DMS53 (cell line): ENCODE measurements around the gene DHRS1.

Source experiments
- DNase-seq: peaks from one replicate; lab custom pipeline; 2025; lab: John Stamatoyannopoulos, UW

DHRS1 gene

GRCh38 chr14:24282736-24283135 is 16.8 kb downstream of the DHRS1 start:
- DNase-seq, result no peak

DNA sequence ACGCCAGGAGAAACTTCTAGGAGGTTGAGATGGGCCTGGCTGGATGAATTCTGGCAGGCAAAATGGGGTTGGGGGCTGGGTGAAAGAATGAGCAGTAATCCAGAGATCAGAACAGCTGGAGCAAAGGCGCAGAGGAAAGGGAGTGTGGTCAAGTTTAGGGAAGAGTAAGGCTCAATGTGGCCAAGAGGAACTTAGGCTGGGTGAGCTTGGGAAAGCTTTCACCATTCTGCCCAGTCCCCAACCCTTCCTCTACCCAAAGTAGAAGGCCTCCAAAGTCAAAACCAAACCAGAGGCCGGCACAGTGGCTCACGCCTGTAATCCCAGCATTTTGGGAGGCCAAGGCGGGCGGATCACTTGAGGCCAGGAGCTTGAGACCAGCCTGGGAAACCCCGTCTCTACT is 17.9 kb downstream of the DHRS1 start:
- no peak for DNase-seq

GRCh38 chr14:24280797-24281460 is 18.7 kb downstream of the DHRS1 start:
- no peak for DNase-seq

DNA sequence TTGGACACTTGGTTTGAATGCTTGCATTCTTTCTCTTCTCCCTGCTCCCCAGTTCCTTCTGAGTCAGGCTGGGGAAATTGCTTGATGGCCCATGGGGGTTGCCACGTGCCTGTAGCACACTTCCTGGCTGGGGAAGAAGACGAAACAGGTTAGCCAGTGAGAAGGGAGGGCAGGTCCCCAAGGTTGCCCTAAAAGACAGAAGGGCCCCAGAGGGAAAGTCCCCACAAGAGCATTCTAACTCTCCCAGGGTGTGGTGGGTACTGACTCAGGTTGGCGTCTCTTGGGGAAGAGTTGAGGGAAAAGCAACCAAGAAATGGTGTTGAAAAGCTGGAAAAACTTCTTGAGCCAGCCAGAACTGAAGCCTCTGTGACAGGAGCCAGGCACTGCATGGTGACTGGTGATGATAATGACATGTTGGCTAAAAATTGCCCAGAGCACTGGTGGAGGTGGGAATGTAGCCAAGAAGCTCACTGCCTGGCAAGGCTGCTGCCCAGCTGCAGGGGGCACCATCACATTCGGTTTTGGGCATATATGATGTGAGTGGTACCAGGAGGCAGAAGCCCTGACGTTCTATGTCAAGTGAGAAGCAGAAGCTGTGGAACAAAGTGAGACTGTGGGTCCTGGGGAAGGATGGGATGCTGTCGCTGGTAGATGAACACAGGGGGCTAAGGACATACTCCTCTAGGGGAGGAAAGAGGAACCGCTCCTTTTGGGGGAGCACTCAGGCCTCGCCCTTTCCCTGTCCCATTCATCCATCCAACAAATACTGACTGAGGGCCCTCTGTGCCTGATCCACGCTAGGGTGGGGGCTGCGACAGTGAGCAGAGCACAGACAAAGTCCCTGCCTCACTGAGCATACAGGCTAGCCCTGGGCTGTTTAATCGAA is 20.0 kb downstream of the DHRS1 start:
- peak; percentile 30 for DNase-seq

- DNase-seq, result no peak
Measured at GRCh38 chr14:24278424-24278823, 21.2 kb downstream of the DHRS1 start.

GRCh38 chr14:24277606-24278321 is 21.8 kb downstream of the DHRS1 start:
- no peak for DNase-seq

DNA sequence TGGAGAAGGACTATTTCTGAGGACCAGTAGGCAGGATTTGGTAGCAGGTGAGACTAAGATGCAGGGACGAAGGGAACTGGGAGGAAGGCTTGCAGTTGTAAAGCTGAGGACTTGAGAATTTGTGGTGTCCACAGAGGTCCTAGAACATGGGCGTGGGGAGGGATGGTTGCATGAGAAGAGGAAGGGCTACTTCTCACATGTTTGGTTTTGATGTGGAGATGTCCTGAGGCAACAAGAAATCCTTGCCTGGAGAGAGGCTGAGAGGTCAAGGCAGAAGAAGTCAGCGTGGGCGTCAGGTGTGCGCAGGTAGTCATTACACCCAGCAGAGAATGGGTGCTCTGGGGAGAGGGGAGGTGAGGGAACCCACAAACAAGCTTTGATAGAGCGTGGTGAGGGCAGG is 22.5 kb downstream of the DHRS1 start:
- DNase-seq, result no peak

DNA sequence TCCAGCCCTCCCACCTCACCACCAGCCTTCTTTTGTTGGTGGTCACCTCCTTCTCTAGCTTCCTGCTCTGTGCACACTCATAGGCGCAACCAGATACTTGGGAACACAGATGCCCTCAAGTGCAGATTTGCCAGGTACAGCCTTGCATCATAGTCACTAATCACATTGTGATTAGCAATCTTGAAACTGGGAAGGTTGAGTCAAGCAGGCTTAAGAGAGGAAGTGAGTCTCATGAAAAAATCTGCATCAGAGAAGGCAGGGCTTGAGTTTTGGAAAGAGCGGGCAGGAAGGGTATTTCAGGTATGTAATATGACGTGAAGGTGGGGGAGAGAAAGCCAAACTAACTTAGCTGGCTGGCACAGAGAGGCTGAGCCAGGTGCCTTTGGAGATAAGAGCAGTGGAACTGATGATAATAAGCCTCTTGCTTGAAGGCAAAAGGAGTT is 25.5 kb downstream of the DHRS1 start:
- DNase-seq, result no peak

DNA sequence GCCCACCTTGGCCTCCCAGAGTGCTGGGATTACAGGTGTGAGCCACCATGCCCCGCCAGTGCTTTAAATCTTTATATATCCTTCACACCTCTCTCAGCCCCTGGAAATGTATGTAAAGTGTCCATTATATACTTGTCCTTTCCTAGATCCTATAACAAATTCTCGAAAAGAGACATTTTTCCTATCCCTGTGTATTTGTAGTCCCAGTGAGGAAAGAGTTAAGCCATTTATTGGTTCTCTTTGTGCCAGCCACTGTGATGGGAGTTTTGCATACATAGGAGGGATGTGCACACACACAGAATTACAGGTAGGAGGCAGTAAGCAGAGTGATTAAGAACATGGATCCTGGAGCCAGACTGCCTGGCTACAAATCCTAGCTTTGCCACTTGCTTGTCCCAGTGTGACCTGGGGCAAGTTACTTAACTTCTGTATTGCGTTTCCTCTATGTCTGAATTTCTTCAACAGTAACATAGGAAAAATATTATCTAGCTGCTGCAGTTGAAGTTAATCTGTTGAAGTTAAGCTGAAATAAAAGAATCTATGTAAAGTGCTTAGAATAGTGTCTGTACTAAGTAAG is 26.1 kb downstream of the DHRS1 start:
- DNase-seq, result peak; percentile 26

DNA sequence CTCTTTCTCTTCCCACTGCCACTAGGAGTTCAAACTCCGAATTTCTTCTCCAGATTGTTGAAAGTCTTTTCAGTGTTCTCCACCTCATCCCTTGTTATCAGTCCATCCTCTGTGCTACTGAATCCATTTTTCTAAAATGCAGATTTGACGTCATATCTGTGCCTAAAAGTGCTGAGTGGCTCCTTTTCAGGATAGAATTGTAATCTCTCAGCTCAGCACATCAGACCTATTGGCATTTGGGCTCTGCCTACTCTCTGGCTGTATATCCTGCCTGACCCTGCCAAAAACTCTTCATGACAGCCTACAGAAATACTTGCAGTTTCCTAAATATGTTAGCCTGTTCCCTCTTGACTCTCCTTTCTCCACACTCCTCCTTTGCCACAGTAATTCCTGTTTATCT is 27.1 kb downstream of the DHRS1 start:
- DNase-seq, result no peak

DNA sequence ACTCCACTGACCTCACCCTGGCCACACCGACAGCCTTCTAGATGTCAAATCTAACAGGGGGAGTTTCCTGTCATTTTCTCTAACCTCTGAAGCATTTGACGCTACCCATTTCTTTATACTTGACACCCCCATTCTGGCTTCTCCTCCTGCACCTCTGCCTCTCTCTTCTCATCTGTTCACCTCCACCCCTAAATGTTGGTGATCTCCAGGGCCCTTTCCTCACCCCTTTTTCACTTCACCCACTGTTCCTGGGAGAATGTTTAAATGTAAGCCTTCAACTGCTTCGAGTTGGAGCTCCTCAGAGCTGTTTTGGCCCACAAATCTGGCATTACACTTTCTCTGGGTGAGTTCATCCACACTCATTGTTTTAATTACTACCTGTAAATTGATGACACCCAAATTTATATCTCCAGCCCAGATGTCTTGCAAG is 27.7 kb downstream of the DHRS1 start:
- DNase-seq, result no peak

- DNase-seq, result peak; percentile 96
Measured at GRCh38 chr14:24271134-24271833, 28.3 kb downstream of the DHRS1 start, which contains the start of gene RABGGTA. TSS of gene RABGGTA (minus strand) at chr14:24271597. CDS start at chr14:24271115, 482 bp downstream.

DNA sequence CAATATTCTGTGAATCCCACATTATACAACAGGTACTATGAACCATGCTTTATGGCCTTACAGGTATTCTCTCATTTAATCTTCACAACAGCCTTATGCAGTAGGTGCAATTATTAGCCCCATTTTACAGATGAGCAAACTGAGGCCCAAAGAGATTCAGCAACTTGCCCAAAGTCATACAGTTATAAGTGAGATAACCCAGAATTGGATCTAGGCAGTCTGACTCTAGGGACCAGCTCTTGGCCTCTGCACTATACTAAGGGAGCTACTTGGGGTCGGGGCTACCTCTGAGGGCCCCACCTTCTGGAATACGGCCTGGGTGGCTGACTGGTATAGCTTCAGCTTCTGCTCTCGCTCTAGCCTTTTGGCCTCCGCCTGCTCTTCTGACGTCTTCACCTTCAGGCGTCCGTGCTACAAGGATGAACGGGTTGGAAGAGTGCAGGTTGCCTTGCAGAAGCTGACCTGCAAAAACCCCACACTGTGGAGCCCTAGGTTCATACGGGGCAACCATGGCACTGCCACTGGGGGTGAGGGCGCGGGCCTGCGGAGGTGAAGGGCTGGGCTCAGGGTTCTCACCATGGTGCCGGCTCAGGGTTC is 28.9 kb downstream of the DHRS1 start:
- peak; percentile 63 for DNase-seq

GRCh38 chr14:24269910-24270536 is 29.6 kb downstream of the DHRS1 start:
- no peak for DNase-seq

- DNase-seq, result no peak
Measured at GRCh38 chr14:24269368-24269767, 30.2 kb downstream of the DHRS1 start.

GRCh38 chr14:24268225-24268624 is 31.4 kb downstream of the DHRS1 start:
- no peak for DNase-seq

DNA sequence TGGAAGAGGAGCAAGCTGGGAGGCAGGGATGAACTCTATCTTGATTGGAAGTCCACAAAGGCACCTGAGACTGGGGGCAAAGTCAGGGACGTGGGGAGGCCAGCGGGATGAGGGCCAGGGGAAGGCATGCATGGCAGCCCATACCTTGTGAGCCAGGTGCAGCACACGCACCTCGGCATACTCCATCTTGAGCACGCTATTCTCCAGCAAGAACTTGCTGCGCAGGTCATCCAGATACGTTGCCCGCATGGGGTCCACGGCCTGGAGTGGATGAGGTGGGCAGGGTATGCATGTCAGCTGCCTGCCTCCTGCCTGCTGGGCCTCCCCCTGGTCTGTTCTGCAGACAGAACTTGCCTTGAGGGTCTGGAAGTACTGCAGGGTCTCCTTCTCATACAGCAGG is 32.1 kb downstream of the DHRS1 start:
- DNase-seq, result no peak

DNA sequence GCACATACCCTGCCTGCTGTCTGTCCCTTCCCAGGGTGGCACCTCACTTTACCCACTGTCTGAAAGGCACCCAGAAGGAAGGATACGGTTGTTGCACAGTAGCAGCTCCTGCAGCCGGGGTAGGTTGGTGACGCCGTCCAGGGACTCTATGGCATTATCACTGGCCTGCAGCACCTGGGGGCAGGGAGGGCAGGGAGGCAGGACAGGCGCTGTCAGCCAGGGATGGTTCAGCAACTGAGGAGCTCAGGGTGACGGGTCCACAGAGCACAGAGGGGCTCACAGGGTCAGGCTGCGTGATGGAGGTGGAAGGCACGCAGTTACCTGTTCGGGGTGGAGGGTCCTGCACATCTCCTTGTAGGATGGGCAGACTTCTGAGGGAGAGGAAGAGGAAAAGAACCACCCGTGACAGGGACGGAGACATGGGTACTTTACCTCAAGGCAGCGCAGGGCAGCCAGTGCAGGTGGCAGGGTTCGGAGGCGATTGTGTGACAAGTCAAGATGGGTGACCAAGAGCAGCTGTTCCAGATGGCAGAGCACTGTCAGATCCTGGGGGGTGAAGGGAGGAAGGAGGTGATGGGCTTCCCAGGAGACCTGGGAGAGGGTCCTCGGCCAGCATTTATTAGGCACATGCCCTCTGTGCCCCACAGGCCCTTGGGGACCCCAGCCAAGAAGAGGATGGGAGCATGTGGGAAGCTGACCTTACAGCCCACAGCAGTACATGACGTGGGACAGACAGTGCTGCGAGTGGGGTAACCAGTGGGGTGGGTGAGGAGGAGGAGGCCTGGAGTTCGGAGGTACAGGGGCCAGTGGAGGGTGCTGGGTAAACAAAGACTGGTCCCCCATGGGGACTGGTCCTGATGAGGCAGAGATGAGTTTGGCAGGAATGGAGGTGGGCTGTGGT is 33.0 kb downstream of the DHRS1 start:
- no peak for DNase-seq

GRCh38 chr14:24264298-24264697 is 35.3 kb downstream of the DHRS1 start:
- no peak for DNase-seq

DNA sequence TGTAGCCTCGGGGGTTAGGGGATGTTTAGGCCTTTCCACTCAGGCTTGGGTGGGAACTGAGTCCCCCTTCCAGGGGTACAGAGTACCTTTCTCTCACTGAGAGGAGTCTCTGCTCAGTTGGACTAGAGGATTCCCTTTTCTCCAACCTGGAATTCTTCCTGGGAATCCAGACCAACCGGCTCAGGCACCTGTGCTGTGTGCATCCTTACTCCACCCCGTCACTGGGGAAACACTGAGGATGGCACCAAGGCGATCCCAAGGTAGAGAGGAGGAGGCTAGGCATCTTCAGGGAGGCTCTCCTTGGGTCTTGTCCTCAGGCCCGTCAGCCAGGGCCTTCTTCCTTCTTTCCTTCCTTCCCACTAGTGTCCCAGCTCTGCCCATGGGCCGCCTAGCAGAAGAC is 35.7 kb downstream of the DHRS1 start:
- no peak for DNase-seq
